Glutamatergic neuron (in vitro differentiated cells): ENCODE results near the gene CMTM5. TPM values are rescaled to one million over a fixed set of nuclear protein-coding genes. Genes with fewer than 3 reads are reported as not detected.
"Not testable (repeated sequence)": the region's sequence is repeated elsewhere in the genome, so short reads cannot be mapped to it uniquely, and the experiment has no call there.

ENCODE experiments used
- DNase-seq: peaks from one replicate; pipeline ENCODE4 v3.0.0; 2022
- H3K27ac Mint-ChIP-seq: one replicate; pipeline ENCODE4 v1.8.0; 2020; ENCODE audit warnings: mild to moderate bottlenecking, mixed read lengths, inconsistent platforms; ENCODE audit not compliant: unreplicated experiment
- H3K27me3 Mint-ChIP-seq: one replicate; pipeline ENCODE4 v1.8.0; 2020; ENCODE audit warnings: mild to moderate bottlenecking, moderate library complexity, mixed read lengths, inconsistent platforms; ENCODE audit not compliant: unreplicated experiment
- H3K36me3 Mint-ChIP-seq: one replicate; pipeline ENCODE4 v1.8.0; 2020; ENCODE audit warnings: mild to moderate bottlenecking, mixed read lengths, inconsistent platforms; ENCODE audit not compliant: unreplicated experiment
- H3K4me1 Mint-ChIP-seq: one replicate; pipeline ENCODE4 v1.8.0; 2020; ENCODE audit warnings: mild to moderate bottlenecking, low read depth, mixed read lengths, inconsistent platforms; ENCODE audit not compliant: unreplicated experiment
- H3K4me3 Mint-ChIP-seq: one replicate; pipeline ENCODE4 v1.8.0; 2020; ENCODE audit warnings: mild to moderate bottlenecking, mixed read lengths, inconsistent platforms; ENCODE audit not compliant: unreplicated experiment
- H3K9me3 Mint-ChIP-seq: one replicate; pipeline ENCODE4 v1.8.0; 2020; ENCODE audit warnings: mild to moderate bottlenecking, moderate library complexity, mixed read lengths, inconsistent platforms; ENCODE audit not compliant: unreplicated experiment
- total RNA-seq: library from RNA; stranded (reverse); fragmentation: NEBNext Ultra II Directional; extraction: Animal tissue kit (Norgen Biotek cat#: 25700); gene quantifications from one replicate; pipeline ENCODE4 v1.2.1, GENCODE V29; 2021; ENCODE audit not compliant: unreplicated experiment
- TF ChIP-seq, protein P1 (sequence below): fragments of 200-600 bp; sonication (generic); IDR thresholded peaks from one replicate; pipeline ENCODE4 v1.5.0; 2021; ENCODE audit not compliant: partially characterized antibody, unreplicated experiment

CMTM5 gene
- total RNA-seq, 1 donor from 2014 or later = not detected

DNA sequence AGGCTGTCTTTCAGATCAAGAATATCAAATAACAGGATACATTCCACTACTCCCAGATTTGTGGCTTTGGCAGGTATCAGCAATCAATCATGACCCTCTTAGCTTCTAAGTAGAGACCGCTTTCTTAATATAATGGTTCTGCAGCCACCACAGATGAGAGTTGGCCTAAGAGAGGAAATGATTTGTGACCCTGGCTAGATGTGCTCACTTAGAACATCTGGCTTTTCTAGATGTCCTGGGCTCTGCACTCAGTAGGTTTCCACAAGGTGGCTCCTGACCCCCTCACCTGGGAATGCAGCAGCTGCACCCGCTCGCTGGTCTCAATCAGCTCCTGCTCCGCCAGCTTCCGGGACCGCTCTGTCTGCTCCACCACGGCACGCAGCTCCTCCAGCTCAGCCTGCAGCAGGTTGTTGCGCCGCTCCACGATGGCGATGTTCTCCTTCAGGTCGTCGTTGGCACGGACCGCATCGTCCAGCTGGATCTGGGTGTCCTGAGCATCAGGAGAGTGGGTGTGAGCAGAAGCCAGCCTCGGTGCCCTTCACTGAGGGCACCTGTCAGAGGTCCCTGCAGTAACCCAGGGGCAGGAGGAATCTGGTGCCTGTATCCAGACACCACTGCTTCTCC, 8.9 kb downstream of the CMTM5 start:
- no peak overlapping the region for H3K4me3 Mint-ChIP-seq
- H3K27ac Mint-ChIP-seq = peak overlapping the region; percentile 22
- H3K4me1 Mint-ChIP-seq = peaks cover 14% of the 10 kb centered on the region

DNA sequence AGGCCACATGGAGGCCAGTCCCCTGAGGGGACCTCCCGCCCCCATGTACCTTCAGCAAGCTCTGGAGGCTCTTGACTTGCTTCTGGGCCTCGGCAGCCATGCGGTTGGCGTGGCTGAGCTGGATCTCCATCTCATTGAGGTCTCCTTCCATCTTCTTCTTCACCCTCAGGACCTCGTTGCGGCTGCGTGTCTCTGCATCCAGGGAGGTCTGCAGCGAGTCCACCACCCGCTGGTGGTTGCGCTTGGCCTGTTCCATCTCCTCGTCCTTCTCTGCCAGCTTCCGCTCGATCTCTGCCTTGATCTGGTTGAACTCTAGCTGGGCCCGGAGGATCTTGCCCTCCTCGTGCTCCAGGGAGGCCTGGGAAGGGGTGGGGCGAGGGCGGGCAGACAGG, 9.4 kb downstream of the CMTM5 start:
- not testable (repeated sequence) for H3K9me3 Mint-ChIP-seq, H3K27ac Mint-ChIP-seq, DNase-seq, H3K4me3 Mint-ChIP-seq, H3K4me1 Mint-ChIP-seq, H3K36me3 Mint-ChIP-seq
- peaks cover 15% of the 10 kb centered on the region for H3K27me3 Mint-ChIP-seq

More for the DNA sequence above, 8.9 kb downstream of the CMTM5 start:
- Mint-ChIP-seq H3K36me3 (peaks cover 9% of the 10 kb centered on the region), H3K9me3 (peaks cover 5% of the 10 kb centered on the region), H3K27me3 (peaks cover 15% of the 10 kb centered on the region)
- no peak for DNase-seq
- TF ChIP-seq, protein P1, sequence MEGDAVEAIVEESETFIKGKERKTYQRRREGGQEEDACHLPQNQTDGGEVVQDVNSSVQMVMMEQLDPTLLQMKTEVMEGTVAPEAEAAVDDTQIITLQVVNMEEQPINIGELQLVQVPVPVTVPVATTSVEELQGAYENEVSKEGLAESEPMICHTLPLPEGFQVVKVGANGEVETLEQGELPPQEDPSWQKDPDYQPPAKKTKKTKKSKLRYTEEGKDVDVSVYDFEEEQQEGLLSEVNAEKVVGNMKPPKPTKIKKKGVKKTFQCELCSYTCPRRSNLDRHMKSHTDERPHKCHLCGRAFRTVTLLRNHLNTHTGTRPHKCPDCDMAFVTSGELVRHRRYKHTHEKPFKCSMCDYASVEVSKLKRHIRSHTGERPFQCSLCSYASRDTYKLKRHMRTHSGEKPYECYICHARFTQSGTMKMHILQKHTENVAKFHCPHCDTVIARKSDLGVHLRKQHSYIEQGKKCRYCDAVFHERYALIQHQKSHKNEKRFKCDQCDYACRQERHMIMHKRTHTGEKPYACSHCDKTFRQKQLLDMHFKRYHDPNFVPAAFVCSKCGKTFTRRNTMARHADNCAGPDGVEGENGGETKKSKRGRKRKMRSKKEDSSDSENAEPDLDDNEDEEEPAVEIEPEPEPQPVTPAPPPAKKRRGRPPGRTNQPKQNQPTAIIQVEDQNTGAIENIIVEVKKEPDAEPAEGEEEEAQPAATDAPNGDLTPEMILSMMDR = no peak

DNA sequence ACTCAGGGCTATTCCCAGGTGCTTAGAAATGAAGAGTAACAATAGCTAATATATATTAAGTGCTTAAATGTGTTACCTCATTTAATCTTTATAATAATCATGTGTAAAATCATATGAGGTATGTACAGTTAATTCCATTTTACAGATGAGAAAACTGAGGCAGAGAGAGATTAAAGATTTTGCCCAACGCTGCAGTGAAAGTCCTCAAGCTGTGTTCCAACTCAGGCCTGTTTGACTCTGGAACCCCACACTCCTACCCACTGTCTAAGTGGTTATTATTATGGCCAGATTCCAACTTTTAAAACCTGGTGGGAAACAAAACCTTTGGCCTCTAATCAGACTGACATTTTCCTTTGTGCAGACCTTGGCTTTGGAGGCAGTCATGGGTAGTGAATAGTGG, 10.2 kb downstream of the CMTM5 start:
- Mint-ChIP-seq H3K4me1 (peaks cover 4% of the 10 kb centered on the region), H3K27ac (no peak overlapping the region), H3K9me3 (peaks cover 5% of the 10 kb centered on the region), H3K36me3 (peaks cover 9% of the 10 kb centered on the region), H3K4me3 (no peak overlapping the region), H3K27me3 (peaks cover 15% of the 10 kb centered on the region)
- no peak for DNase-seq
- TF ChIP-seq, protein P1 = no peak

DNA sequence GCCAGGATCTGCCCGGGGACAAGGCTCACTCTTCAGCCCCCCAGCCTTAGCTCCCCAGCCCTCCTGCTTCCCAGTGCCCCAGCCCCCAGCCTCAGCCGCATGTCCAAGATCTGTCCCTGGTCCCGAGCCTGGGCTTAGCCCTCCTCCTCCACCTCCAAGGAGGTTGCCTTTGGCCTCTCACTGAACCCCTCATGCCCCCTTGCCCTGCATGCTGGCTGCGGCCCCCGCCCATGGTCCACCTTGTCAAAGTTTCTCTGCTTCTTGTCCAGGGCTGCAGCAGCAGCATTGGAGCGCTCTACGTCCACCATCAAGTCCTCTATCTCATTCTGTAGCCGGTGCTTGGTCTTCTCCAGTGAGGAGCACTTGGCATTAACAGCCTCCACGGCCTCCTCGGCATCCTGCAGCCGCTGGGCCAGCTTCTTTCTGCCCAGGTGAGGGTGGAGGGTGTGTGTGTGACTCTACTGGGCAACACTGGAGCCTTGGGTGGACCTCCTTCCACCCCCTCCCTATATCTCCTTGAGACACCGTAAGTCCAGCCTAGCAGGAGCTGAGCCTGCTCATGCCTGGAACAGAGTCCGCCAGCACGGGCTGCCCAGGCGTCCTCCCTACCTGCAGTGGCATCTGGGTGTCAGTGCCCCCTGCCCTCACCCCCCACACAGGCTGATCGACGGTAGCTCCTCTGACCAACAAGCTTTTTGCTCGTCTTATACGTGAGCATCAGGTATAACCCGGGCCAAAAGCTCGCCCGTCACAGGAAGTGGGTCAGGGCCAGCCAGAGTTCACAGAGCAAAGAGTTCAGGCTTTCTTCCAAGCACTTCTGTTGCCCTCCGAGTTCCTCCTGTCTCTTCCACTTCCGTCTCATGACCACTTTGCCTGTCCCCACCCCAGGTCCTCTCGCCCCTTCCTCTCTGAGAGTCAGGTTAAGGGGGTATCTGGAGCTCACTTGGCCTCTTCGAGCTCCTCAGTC, 11.4 kb downstream of the CMTM5 start:
- TF ChIP-seq, protein P1 = no peak
- H3K36me3 Mint-ChIP-seq = peaks cover 9% of the 10 kb centered on the region
- no peak for DNase-seq
- H3K27me3 Mint-ChIP-seq = peaks cover 15% of the 10 kb centered on the region
- no peak overlapping the region for H3K27ac Mint-ChIP-seq
- no peaks in the 10 kb centered on the region for H3K4me1 Mint-ChIP-seq
- H3K4me3 Mint-ChIP-seq = no peak overlapping the region
- peaks cover 5% of the 10 kb centered on the region for H3K9me3 Mint-ChIP-seq

DNA sequence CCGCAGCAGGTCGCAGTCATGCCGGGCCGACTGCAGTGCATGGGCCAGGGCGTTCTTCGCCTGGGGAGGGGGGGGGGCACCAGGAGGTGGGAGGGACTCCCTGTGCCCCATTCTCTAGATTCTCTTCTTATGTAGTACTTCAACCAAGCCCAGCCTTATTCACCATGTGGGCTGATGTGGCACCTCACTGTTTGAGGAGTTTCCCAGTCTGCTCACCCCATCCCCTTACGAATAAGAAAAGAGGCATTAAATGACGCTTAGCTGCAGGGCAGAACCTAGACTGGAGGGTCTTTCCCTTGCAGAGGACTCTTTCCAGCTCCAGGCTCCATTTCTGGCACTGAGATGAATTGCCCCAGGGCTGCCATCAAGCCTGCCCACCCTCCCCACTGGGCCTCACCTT, 12.2 kb downstream of the CMTM5 start:
- no peak for DNase-seq
- Mint-ChIP-seq H3K27me3 (peaks cover 15% of the 10 kb centered on the region), H3K4me3 (no peak overlapping the region), H3K36me3 (peaks cover 9% of the 10 kb centered on the region), H3K27ac (no peak overlapping the region), H3K4me1 (no peaks in the 10 kb centered on the region), H3K9me3 (peaks cover 5% of the 10 kb centered on the region)
- TF ChIP-seq, protein P1 = no peak
